NCI-H2227 treated with DMSO at 0.1 percent for 48 hours (cell line): ENCODE measurements around the gene HELT.
"Not testable (repeated sequence)": the region's sequence is repeated elsewhere in the genome, so short reads cannot be mapped to it uniquely, and the experiment has no call there.

Experiments
- DNase-seq: peaks from one replicate; lab custom pipeline; 2025; lab: John Stamatoyannopoulos, UW

The HELT gene, protein sequence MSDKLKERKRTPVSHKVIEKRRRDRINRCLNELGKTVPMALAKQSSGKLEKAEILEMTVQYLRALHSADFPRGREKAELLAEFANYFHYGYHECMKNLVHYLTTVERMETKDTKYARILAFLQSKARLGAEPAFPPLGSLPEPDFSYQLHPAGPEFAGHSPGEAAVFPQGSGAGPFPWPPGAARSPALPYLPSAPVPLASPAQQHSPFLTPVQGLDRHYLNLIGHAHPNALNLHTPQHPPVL

DNA sequence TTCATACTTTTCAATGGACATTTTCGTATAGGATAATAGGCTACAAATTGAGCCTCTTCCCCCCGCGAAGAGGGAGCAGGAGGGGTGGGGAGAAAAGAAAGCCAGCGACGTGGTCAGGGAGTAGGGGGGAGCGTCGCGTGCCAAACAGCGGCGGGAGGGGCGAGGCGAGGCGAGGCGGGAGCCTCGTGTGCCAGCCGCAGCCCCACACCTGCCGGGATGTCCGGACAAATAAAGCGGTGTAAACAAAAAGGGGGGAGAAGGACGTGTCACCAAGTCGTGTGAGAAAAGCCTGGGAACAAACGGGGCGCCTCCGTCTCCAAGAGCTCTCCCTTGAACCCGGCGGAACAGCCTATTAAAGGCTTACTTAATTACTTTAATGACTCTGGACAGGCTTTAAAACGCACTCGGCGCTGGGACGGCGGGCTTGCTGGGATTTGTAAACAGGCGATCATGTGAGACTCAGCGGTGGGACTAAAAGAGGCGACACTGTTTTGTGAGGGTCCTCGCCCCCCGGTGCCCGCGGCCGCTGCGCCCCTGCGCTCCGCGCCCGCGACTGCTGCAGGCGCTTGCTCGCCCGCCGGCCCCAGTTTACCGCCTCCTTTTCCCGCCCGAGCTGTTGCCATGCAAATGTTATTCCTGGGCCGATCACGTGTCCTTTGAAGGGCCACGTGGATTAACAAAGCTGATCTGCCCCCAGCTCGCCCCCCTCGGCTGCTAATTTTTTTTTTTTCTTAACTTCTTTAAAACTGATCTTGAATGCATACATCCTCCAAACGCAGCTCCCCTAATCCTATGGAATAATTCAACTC is at the start of gene HELT:
Gene HELT (plus strand): TSS at position 527 of the 809 bp plus-strand sequence. CDS start 439 bp downstream, outside the sequence.
- no peak for DNase-seq

- no peak for DNase-seq
Observed at GRCh38 chr4:184968784-184969201, 49.5 kb upstream of the HELT start.

DNA sequence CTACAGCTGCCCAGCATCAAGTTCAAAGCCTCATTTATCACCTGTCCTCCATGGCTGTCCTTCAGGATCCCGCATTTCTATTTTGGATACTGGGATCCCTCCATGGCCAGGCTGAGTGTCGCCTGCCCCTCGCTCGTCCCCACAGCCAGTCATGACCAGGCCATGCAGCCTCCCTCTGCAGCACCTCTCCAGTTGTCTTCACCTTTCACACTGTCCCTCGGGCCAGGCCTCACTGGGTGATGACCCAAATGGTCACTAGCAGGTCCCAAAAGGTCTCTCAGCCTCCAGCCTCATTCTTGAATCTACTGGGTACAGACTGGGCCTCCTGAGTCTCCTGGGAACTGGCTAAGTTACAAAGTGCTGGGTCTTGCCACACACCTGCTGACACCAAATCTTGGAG is 48.7 kb upstream of the HELT start:
- no peak for DNase-seq

- DNase-seq: no peak
Observed at GRCh38 chr4:184972991-184973390, 45.3 kb upstream of the HELT start.

DNA sequence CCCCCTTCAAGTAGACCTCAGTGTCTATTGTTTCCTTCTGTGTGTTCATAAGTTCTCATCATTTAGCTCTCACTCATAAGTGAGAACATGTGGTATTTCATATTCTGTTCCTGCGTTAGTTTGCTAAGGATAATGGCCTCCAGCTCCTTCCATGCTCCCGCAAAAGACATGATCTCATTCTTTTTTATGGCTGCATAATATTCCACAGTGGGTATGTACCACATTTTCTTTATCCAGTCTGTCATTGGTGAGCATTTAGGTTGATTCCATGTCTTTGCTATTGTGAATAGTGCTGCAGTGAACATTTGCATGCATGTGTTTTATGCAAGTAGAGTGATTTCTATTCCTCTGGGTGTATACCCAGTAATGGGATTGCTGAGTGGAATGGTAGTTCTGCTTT is 41.9 kb upstream of the HELT start:
- DNase-seq: not testable (repeated sequence)

DNA sequence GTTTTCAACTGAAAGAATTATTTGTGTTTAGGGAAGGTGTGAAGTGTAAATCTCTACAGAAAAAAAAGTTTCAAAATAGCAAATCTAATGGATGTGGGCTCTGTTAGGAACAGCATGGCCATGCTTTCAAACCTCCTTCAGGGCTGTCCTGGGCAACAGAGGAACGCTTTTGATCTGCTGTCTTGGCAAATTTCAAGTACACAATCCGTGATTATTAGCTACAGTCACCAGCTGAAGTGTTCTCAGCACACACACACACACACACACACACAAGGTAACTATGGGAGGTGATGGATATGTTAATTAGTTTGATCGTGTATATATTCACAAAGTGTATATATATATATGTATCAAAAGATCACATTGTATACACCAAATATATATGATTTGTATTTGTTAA is 40.5 kb upstream of the HELT start:
- no peak for DNase-seq

DNA sequence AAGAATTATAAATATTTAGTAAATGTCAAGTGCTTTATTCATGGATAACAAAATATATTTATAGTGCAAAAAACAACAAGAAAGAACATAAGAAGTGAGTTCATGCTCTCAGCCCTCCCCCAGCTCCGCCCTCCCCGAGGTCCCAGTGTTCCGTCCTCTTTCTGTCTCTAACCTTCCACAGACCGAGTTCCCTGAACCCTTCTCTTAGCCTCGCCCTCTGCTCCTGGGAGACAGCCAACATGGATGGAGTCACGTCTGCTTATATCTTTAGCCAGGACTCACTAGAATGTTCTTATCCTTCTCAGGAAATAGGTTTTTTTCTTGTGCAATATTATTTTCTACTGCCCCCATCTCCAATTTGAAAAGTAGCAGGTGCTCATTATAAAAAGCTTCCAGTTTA is 40.1 kb upstream of the HELT start:
- no peak for DNase-seq

DNA sequence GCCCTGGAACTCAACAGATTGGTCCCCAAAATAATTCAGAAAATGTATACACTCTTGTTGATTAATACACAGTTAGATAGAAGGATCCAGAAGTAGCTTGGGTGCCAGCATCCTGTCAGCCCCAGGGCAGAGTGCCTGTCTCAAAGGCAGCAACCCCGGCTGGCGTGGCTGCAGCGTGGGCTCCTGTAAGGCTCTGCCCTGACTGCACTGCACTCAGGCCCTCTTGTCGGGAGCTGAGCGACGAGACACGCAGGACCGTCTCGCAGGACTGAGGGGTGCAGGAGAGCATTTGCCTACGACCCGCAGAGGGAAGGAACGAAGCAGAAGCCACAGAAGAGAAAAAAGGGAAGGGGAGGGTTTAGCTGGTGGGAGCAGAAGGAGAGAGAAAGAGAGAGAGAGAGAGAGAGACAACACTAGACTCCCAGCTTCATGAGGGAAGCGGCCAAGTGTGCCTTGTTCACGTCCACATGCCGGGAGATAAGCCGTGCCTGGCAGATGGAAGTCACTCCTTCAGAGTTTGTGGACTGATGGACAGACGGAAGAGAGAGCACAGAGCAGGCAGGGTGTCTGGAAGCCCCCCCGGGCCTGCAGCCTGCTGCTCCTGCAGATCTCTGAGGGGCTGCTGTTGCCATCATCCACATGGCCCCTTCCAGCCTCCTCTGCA is 38.7 kb upstream of the HELT start:
- no peak for DNase-seq

DNA sequence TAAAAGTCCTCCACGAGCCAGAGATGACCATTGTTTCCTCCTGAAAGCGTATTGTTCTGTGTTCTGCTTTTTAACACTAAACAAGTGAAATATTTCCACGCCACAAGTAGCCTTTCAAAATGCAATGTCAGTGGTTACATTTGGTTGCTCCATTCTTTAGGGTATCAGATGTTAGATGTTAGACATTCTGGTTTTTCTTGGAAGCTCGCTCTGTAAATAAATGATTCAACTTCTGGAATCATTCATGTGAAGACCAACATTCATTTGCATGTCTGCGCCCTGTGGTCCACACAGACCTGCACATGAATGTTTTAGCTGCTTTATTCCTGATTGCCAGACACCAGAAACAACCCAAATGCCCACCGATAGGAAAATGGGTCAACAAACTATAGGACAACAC is 38.0 kb upstream of the HELT start:
- no peak for DNase-seq

DNA sequence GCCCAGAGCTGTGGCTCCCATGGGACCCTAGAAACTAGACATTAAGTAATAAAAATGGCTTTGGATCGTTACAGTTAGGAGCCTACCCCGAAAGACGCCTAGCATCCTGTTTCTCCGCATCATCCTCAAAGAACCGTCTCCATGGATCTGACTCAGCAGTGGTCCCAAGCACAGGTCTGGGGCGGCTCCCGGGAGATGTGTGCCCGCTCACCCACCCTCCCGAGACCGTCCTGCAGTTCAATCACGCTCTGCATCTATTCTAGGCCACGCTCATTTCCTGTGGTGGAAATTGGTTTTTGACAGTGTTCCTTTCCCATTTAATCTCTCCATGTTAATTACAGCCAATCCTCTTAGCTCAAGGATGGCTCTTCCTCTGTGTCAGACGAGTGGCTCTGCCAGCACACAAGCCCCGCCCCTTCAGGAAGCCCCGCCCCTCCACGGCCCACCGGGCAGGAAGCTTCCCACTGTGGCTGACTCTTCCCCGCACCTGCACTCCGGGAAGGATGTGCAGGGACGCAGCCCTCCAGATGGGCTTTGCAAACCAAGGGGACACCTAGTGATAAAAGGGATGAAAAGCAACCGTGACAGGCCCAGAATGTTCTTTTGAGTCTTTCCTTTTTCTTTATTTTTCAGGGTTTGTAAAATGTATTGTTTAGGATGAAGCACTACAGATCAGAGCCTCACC is 34.5 kb upstream of the HELT start:
- peak; percentile 30 for DNase-seq

DNA sequence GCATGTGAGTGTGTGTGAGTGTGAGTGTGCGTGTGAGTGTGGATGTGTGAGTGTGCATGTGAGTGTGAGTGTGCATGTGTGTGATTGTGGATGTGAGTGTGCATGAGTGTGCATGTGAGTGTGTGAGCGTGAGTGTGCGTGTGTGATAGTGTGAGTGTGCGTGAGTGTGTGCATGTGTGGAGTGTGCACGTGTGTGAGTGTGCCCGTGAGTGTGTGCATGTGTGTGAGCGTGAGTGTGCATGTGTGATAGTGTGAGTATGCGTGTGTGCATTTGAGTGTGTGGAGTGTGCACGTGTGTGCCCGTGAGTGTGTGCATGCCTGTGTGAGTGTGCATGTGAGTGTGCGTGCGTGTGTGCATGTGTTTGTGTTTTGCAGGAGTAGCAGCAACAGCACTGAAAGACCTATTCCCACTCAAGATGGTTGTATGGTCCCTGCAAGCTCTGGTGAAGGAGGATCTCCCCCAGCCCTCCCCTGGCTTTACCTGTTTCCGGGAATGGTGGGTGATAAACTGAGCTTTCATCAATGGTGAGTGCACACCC is 30.7 kb upstream of the HELT start:
- DNase-seq: no peak

DNA sequence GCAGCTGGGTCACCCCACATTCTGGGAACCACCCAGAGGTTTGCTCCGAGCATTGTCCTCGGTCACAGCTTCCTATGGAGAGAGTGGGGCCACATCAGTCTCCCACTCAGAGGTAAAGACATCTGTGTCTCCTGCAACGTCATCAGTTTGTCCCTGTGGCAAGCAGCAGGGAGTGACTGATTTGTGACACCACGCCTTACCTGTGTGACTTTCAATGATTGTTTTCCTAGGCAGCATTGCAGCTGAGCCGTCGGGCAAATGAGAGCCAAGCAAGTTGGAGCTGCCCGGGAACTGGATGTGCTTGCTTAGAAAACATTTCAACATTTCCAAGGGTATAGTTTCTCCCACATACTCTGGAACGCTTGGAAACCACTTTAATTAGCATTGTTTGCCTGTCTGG is 29.7 kb upstream of the HELT start:
- no peak for DNase-seq

DNA sequence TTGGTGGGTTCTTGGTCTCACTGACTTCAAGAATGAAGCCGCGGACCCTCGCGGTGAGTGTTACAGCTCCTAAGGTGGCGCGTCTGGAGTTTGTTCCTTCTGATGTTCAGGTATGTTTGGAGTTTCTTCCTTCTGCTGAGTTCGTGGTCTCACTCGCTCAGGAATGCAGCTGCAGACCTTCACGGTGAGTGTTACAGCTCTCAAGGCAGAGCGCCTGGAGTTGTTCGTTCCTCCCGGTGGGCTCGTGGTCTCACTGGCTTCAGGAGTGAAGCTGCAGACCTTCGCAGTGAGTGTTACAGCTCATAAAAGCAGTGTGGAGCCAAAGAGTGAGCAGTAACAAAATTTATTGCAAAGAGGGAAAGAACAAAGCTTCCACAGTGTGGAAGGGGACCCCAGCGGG is 29.0 kb upstream of the HELT start:
- not testable (repeated sequence) for DNase-seq

DNA sequence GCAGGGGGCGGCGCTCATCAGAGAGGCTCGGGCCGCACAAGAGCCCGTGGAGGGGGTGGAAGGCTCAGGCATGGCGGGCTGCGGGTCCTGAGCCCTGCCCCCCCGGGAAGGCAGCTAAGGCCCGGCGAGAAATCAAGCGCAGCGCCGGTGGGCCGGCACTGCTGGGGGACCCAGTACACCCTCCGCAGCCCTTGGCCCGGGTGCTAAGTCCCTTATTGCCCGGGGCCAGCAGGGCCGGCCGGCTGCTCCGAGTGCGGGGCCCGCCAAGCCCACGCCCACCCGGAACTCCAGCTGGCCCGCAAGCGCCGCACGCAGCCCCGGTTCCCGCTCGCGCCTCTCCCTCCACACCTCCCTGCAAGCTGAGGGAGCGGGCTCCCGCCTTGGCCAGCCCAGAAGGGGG is 28.2 kb upstream of the HELT start:
- DNase-seq: not testable (repeated sequence)

DNA sequence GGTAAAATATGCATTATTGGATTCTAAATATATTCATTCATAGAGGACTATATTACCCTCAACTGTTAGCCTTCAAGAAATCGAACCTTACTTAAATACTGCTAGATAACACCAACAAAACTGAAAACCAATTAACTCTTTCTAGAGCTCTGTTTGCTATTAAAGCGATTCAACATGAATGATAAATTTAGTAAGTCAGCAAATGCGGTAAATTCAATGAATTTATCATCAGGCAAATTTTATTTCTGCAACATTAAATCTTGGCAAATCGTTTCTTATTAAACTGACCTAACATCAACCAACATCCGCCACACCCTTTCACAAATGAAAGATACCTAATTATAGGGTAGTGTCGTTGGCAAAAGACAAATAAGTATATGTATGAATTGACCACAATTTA is 26.4 kb upstream of the HELT start:
- no peak for DNase-seq

DNA sequence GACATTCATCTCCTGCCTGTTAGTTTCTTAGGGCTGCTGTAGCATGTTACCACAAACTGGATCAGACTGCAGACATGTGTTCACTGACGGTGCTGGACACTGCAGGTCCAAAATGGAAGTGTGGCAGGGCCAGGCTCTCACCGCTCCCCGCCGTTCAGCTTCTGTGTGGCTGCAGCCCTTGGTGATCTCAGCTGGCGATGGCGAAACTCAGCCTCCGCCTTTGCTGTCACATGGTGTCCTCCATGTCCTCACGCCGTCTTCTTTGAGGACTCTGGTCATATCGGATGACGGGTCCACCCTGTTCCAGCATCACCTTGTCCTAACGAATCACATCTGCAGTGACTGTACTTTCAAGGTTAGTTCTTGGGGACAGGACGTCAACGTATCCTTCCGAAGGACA is 25.9 kb upstream of the HELT start:
- DNase-seq: no peak

DNA sequence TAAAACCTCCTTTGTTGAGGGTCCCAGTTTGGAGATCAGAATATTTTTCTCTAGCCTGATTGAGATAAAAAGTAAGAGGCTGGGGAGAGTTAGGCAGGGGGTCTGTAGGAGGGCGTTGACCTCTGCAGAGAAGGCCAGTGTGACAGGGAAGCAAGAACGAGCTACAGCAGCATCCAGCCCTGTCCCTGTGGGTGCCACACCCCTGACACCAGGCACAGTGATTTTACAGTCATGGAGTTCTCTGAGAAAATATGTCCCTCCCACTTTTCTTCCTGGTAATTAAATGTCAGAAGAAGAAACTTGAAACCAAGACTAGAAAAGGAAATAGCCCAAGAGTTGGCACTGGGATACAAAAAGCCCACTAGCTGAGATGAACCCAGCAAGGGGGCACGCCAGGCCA is 25.0 kb upstream of the HELT start:
- no peak for DNase-seq

- DNase-seq: no peak
Observed at GRCh38 chr4:184994010-184994622, 24.2 kb upstream of the HELT start.

- no peak for DNase-seq
Observed at GRCh38 chr4:184994623-184995010, 23.7 kb upstream of the HELT start.

DNA sequence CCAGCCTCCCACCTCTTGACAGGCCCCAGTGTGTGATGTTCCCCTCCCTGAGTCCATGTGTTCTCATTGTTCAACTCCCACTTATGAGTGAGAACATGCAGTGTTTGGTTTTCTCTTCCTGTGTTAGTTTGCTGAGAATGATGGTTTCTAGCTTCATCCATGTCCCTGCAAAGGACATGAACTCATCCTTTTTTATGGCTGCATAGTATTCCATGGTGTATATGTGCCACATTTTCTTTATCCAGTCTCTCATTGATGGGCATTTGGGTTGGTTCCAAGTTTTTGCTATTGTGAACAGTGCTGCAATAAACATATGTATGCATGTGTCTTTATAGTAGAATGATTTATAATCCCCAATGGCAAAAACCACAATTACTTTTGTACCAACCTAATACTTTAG is 20.6 kb upstream of the HELT start:
- not testable (repeated sequence) for DNase-seq

DNA sequence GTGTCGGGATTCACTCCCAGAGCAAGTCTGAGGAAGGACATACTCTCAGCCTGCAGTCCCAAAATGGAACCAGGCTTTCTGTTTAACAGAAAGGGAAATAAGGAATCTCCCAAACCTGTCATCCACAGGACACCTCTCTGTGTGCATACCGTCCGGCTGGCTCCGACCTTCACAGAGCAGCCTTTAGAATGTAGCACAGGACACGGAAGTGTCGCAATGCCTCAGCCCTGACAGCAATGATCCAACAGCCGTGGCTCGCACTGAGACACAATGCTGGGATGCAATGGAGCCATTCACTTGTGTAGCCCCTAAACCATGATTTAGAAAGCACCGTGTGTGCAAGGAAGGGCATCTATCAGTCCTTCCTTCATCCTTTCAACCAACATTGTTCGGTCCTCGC is 15.5 kb upstream of the HELT start:
- no peak for DNase-seq
